Endothelial cell of umbilical vein (primary cell): Measurements from ENCODE around the gene TCAP. TPM values are rescaled to one million over a fixed set of nuclear protein-coding genes. Genes with fewer than 3 reads are reported as not detected.

Experiments used
- BruUV-seq: library from RNA; stranded (reverse); fragments of 400-500 nt; replicated peaks from 2 replicates; lab custom pipeline; 2021; lab: Mats Ljungman, UMichigan
- CTCF ChIA-PET: fragments of 300-600, 350-600 bp; sonication (Branson Sonifier 250); formaldehyde crosslinking; loops from one replicate; lab custom pipeline; 2021; ENCODE audit warnings: antibody characterized with exemption, inconsistent platforms; lab: Charles Lee
- POLR2A ChIA-PET: fragments of 300-600, 350-600 bp; sonication (Branson Sonifier 250); formaldehyde crosslinking; loops from one replicate; lab custom pipeline; 2021; ENCODE audit warnings: antibody characterized with exemption, inconsistent platforms; lab: Charles Lee
- DNase-seq: peaks from one replicate; pipeline ENCODE4 v3.0.0-alpha.2; 2011; ENCODE audit warnings: low read depth, low spot score
- FAIRE-seq: peaks from 2 replicates; lab custom pipeline; 2011; peaks lifted over from hg19 to GRCh38; lab: Jason Lieb, UNC
- H2AFZ ChIP-seq: 2 replicates; pipeline ENCODE4 v1.6.0; 2012; ENCODE audit warnings: low read depth, low read length, control low read depth, inconsistent platforms
- H3K27ac ChIP-seq: 2 replicates; pipeline ENCODE4 v1.5.1; 2011; ENCODE audit warnings: low read depth, mild to moderate bottlenecking, control low read depth, low read length, moderate library complexity; ENCODE audit not compliant: insufficient read depth
- H3K27me3 ChIP-seq, 2 experiments: 2 replicates each; pipeline versions ENCODE4 v1.6.0 to v1.6.1; 2011; ENCODE audit warnings: low read length in 2 of 2, mixed read lengths in 1 of 2; ENCODE audit not compliant: control insufficient read depth in 2 of 2, insufficient read depth in 2 of 2
- H3K36me3 ChIP-seq, 2 experiments: 2 replicates in 1 of 2; 3 replicates in 1 of 2; pipeline ENCODE4 v1.5.1; 2011; ENCODE audit warnings: low read length in 2 of 2, mild to moderate bottlenecking in 1 of 2, moderate library complexity in 1 of 2; ENCODE audit not compliant: control insufficient read depth in 2 of 2, insufficient read depth in 2 of 2; ENCODE audit errors: extremely low read depth in 1 of 2
- H3K4me1 ChIP-seq: 3 replicates; pipeline ENCODE4 v1.5.1; 2011; ENCODE audit warnings: mild to moderate bottlenecking, low read length; ENCODE audit not compliant: control insufficient read depth, insufficient read depth; ENCODE audit errors: extremely low read depth
- H3K4me2 ChIP-seq: 2 replicates; pipeline ENCODE4 v1.6.1; 2011; ENCODE audit warnings: low read length, control low read depth, mixed read lengths; ENCODE audit not compliant: insufficient read depth
- H3K4me3 ChIP-seq, 3 experiments: fragments of 200-600 bp in 1 of 3; sonication (generic), shearing (Covaris generic) in 1 of 3; replicated peaks in 1 of 3; 2 replicates each; pipeline ENCODE4 v1.5.1; 2011 to 2016; ENCODE audit warnings: control low read depth in 3 of 3, low read length in 3 of 3, mild to moderate bottlenecking in 2 of 3, inconsistent platforms in 1 of 3, low read depth in 1 of 3, moderate library complexity in 1 of 3; ENCODE audit not compliant: insufficient read depth in 1 of 3
- H3K79me2 ChIP-seq: 2 replicates; pipeline ENCODE4 v1.6.0; 2012; ENCODE audit warnings: low read length, inconsistent platforms; ENCODE audit not compliant: control insufficient read depth, insufficient read depth
- H3K9ac ChIP-seq: replicated peaks from 2 replicates; pipeline ENCODE3; 2011; ENCODE audit warnings: low read length, control low read depth; ENCODE audit not compliant: insufficient read depth; ENCODE audit errors: extremely low read depth
- H3K9me1 ChIP-seq: replicated peaks from 3 replicates; pipeline ENCODE4 v1.6.0; 2011; ENCODE audit warnings: mild to moderate bottlenecking, low read length; ENCODE audit not compliant: control insufficient read depth, insufficient read depth; ENCODE audit errors: extremely low read depth
- H3K9me3 ChIP-seq: replicated peaks from 2 replicates; pipeline ENCODE4 v1.5.1; 2012; ENCODE audit warnings: low read length, inconsistent platforms; ENCODE audit not compliant: control insufficient read depth, insufficient read depth
- H4K20me1 ChIP-seq: replicated peaks from 2 replicates; pipeline ENCODE3; 2011; ENCODE audit warnings: mild to moderate bottlenecking, low read length; ENCODE audit not compliant: control insufficient read depth, insufficient read depth; ENCODE audit errors: extremely low read depth
- CTCF ChIP-seq, 2 donors: IDR thresholded peaks; 1 replicate in 1 of 2; 2 replicates in 1 of 2; pipeline ENCODE4 v1.5.1; 2011; ENCODE audit warnings: low read length in 2 of 2, mild to moderate bottlenecking in 2 of 2, moderate library complexity in 2 of 2, control low read depth in 1 of 2, inconsistent platforms in 1 of 2, low read depth in 1 of 2; ENCODE audit not compliant: insufficient read depth in 1 of 2; ENCODE audit errors: extremely low read depth in 1 of 2
- MAX ChIP-seq: IDR thresholded peaks from 2 replicates; pipeline ENCODE4 v1.6.1; 2011; ENCODE audit not compliant: insufficient read depth, insufficient read length
- POLR2A ChIP-seq: IDR thresholded peaks from 2 replicates; pipeline ENCODE4 v1.6.1; 2012; ENCODE audit warnings: low read depth, mild to moderate bottlenecking, control low read depth, low read length
- POLR2AphosphoS5 ChIP-seq: IDR thresholded peaks from 2 replicates; pipeline ENCODE4 v1.6.1; 2012; ENCODE audit warnings: low read depth, mild to moderate bottlenecking, control low read depth, low read length, moderate library complexity; ENCODE audit not compliant: insufficient read depth
- dilution Hi-C: fragments of 300-500 bp; cut with MboI; formaldehyde crosslinking; loops from one replicate; pipeline ENCODE4 v1.15.0; 2019; ENCODE audit warnings: low sequenced_read_pairs; ENCODE audit not compliant: extremely low pct_ligation_motif_present
- intact Hi-C: fragments of 100-400 bp; cut with micrococcal nuclease; formaldehyde crosslinking; loops from one replicate; pipeline ENCODE4 v1.10.0; 2022
- polyA plus RNA-seq, 4 experiments: library from polyadenylated mRNA; depleted of rRNA in 3 of 4; stranded (reverse) in 3 of 4; unstranded in 1 of 4; fragments of >200 nt; gene quantifications; 2 replicates each; pipeline versions ENCODE4 v1.2.1 to v1.2.3, GENCODE V29; 2011 to 2012; ENCODE audit warnings: missing spikeins in 1 of 4
- total RNA-seq: library from RNA; stranded (reverse); gene quantifications from 2 replicates; pipeline ENCODE4 v1.2.3, GENCODE V29; 2021

Gene TCAP
- total and polyA plus RNA-seq, 2 donors (not counting 3 experiments of a cell fraction or from before 2014, with no cell fraction given) = 0.51 to 0.93 TPM

- no TSS peak for BruUV-seq
- Histone ChIP-seq H3K4me1 (no peaks in the 10 kb centered on the region), H3K4me2 (peak overlapping the region; percentile 19), H3K9me1 (no peaks in the 10 kb centered on the region), H3K4me3 (peak overlapping the region in 1 of 3 experiments; percentile 44), H3K27ac (no peak overlapping the region), H3K9me3 (no peaks in the 10 kb centered on the region), H3K9ac (no peak overlapping the region), H3K36me3 (no peaks in the 10 kb centered on the region), H2AFZ (no peak overlapping the region), H4K20me1 (no peaks in the 10 kb centered on the region), H3K79me2 (no peaks in the 10 kb centered on the region), H3K27me3 (peaks cover 0 to 2% of the 10 kb centered on the region in 2 experiments)
- FAIRE-seq (no peak), DNase-seq (no peak)
- ChIA-PET CTCF (interaction anchor here (2.0 to 2.3 kb wide), 2 partner anchors 13 to 79 kb away, joined by 8 to 20 read pairs; partner anchors contain the start of gene PGAP3), POLR2A (interaction anchor here (0.6 kb wide), 1 partner anchor 251 kb away, joined by 3 read pairs; no protein-coding TSS in a partner anchor)
- intact Hi-C loops = no loop called here
- dilution Hi-C loops = no loop called here
- TF ChIP-seq CTCF (IDR thresholded peaks at IDR 0.05; ENCODE audit: extremely low read depth in 1 of 2, insufficient read depth in 1 of 2, low read depth in 1 of 2, low read length in 2 of 2) (no peak), MAX (no peak), POLR2A (no peak), POLR2AphosphoS5 (no peak)
These were observed 36.0 kb downstream of the TCAP start for GRCh38 chr17:39701012-39701783.
